ENCODE data around the gene CDH1.

Gene CDH1

GRCh38 chr16:68760671-68761275 lies 23.7 kb downstream of the CDH1 start:
- H3K4me1 ChIP-seq (ENCODE audit: insufficient read depth, low read length, poor library complexity, severe bottlenecking), result no peaks in the 10 kb centered on the region
- no peak overlapping the region for H2AFZ ChIP-seq (ENCODE audit: low read length)
- no peak overlapping the region for H3K9ac ChIP-seq (ENCODE audit: low read depth, low read length, poor library complexity, severe bottlenecking)
- no peak for TF ChIP-seq EZH2phosphoT487 (IDR thresholded peaks at IDR 0.05; ENCODE audit: borderline replicate concordance)
- no peak for TF ChIP-seq CTCF (conservative IDR thresholded peaks at IDR 0.05; ENCODE audit: low read length)
- H3K27me3 ChIP-seq (ENCODE audit: insufficient read depth, low read length, poor library complexity, severe bottlenecking), result no peaks in the 10 kb centered on the region
- H3F3A ChIP-seq (ENCODE audit: low read depth), result no peaks in the 10 kb centered on the region
- H4K20me1 ChIP-seq (ENCODE audit: insufficient read depth, low read length, poor library complexity, severe bottlenecking), result no peaks in the 10 kb centered on the region
- no peaks in the 10 kb centered on the region for H3K36me3 ChIP-seq (ENCODE audit: insufficient read depth, low read length)
- no peak overlapping the region for H3K4me3 ChIP-seq (ENCODE audit: low read length, poor library complexity, severe bottlenecking)
- H3K9me2 ChIP-seq (replicated peaks; ENCODE audit: low read depth, low read length), result no peaks in the 10 kb centered on the region
- H3K4me2 ChIP-seq (ENCODE audit: low read depth, low read length, poor library complexity, severe bottlenecking), result no peak overlapping the region
- H3K9me3 ChIP-seq (ENCODE audit: insufficient read depth, low read depth, low read length), result no peaks in the 10 kb centered on the region
- no peaks in the 10 kb centered on the region for H3K79me2 ChIP-seq (ENCODE audit: insufficient read depth, low read length)

GRCh38 chr16:68762996-68763756 lies 26.1 kb downstream of the CDH1 start:
- no peaks in the 10 kb centered on the region for H3K36me3 ChIP-seq (ENCODE audit: insufficient read depth, low read length)
- H3K9me2 ChIP-seq (replicated peaks; ENCODE audit: low read depth, low read length), result no peaks in the 10 kb centered on the region
- H3K9me3 ChIP-seq (ENCODE audit: insufficient read depth, low read depth, low read length), result no peaks in the 10 kb centered on the region
- no peaks in the 10 kb centered on the region for H3K4me1 ChIP-seq (ENCODE audit: insufficient read depth, low read length, poor library complexity, severe bottlenecking)
- H3K4me2 ChIP-seq (ENCODE audit: low read depth, low read length, poor library complexity, severe bottlenecking), result no peak overlapping the region
- no peak overlapping the region for H3K4me3 ChIP-seq (ENCODE audit: low read length, poor library complexity, severe bottlenecking)
- TF ChIP-seq EZH2phosphoT487 (IDR thresholded peaks at IDR 0.05; ENCODE audit: borderline replicate concordance), result no peak
- TF ChIP-seq CTCF (conservative IDR thresholded peaks at IDR 0.05; ENCODE audit: low read length), result no peak
- no peaks in the 10 kb centered on the region for H3K27me3 ChIP-seq (ENCODE audit: insufficient read depth, low read length, poor library complexity, severe bottlenecking)
- H3K79me2 ChIP-seq (ENCODE audit: insufficient read depth, low read length), result no peaks in the 10 kb centered on the region
- no peaks in the 10 kb centered on the region for H3F3A ChIP-seq (ENCODE audit: low read depth)
- H3K9ac ChIP-seq (ENCODE audit: low read depth, low read length, poor library complexity, severe bottlenecking), result no peak overlapping the region
- H2AFZ ChIP-seq (ENCODE audit: low read length), result no peak overlapping the region
- no peaks in the 10 kb centered on the region for H4K20me1 ChIP-seq (ENCODE audit: insufficient read depth, low read length, poor library complexity, severe bottlenecking)

GRCh38 chr16:68764862-68765261 lies 27.8 kb downstream of the CDH1 start:
- Histone ChIP-seq H3K4me1 (ENCODE audit: insufficient read depth, low read length, poor library complexity, severe bottlenecking) (no peaks in the 10 kb centered on the region), H3K9me3 (ENCODE audit: insufficient read depth, low read depth, low read length) (no peaks in the 10 kb centered on the region), H3K9ac (ENCODE audit: low read depth, low read length, poor library complexity, severe bottlenecking) (no peak overlapping the region), H3K36me3 (ENCODE audit: insufficient read depth, low read length) (no peaks in the 10 kb centered on the region), H4K20me1 (ENCODE audit: insufficient read depth, low read length, poor library complexity, severe bottlenecking) (no peaks in the 10 kb centered on the region), H3K9me2 (replicated peaks; ENCODE audit: low read depth, low read length) (no peaks in the 10 kb centered on the region), H3K79me2 (ENCODE audit: insufficient read depth, low read length) (no peaks in the 10 kb centered on the region), H2AFZ (ENCODE audit: low read length) (no peak overlapping the region), H3K4me3 (ENCODE audit: low read length, poor library complexity, severe bottlenecking) (no peak overlapping the region), H3K4me2 (ENCODE audit: low read depth, low read length, poor library complexity, severe bottlenecking) (no peak overlapping the region), H3F3A (ENCODE audit: low read depth) (no peaks in the 10 kb centered on the region), H3K27me3 (ENCODE audit: insufficient read depth, low read length, poor library complexity, severe bottlenecking) (no peaks in the 10 kb centered on the region)
- TF ChIP-seq CTCF (conservative IDR thresholded peaks at IDR 0.05; ENCODE audit: low read length) (no peak), EZH2phosphoT487 (IDR thresholded peaks at IDR 0.05; ENCODE audit: borderline replicate concordance) (no peak)

Data from Loucy (cell line).